ENCODE measurements around the gene PPM1N.

DNA sequence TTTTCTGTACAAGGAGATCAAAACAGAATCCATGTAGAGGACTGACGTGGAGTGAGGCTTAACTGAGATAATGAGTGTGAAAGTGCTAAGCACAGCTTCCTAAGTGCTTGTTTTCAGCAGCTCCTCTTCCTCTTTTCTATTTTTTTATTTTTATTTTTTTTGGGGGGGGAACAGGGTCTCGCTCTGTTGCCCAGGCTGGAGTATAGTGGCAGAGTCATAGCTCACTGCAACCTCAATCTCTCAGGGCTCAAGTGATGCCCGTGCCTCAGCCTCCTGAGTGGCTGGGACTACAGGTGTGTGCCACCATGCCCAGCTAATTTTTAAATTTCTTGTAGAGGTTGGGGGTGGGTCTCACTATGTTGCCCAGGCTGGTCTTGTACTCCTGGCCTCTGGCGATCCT, 36.1 kb upstream of the PPM1N start:
- TF ChIP-seq POLR2A (IDR thresholded peaks at IDR 0.05; ENCODE audit: low read depth, low read length) (no peak), POLR2AphosphoS5 (IDR thresholded peaks at IDR 0.05; ENCODE audit: low read depth, low read length) (no peak)

All from GM12892 (cell line).